HG03060 (cell line): ENCODE results near the gene SRP14.

ENCODE experiments used
- ATAC-seq: cut with Tn5 transposase; IDR thresholded peaks from one replicate; pipeline ENCODE4 v1.9.1; 2021; ENCODE audit warnings: low read depth, moderate number of reproducible peaks; ENCODE audit not compliant: unreplicated experiment

Gene SRP14

DNA sequence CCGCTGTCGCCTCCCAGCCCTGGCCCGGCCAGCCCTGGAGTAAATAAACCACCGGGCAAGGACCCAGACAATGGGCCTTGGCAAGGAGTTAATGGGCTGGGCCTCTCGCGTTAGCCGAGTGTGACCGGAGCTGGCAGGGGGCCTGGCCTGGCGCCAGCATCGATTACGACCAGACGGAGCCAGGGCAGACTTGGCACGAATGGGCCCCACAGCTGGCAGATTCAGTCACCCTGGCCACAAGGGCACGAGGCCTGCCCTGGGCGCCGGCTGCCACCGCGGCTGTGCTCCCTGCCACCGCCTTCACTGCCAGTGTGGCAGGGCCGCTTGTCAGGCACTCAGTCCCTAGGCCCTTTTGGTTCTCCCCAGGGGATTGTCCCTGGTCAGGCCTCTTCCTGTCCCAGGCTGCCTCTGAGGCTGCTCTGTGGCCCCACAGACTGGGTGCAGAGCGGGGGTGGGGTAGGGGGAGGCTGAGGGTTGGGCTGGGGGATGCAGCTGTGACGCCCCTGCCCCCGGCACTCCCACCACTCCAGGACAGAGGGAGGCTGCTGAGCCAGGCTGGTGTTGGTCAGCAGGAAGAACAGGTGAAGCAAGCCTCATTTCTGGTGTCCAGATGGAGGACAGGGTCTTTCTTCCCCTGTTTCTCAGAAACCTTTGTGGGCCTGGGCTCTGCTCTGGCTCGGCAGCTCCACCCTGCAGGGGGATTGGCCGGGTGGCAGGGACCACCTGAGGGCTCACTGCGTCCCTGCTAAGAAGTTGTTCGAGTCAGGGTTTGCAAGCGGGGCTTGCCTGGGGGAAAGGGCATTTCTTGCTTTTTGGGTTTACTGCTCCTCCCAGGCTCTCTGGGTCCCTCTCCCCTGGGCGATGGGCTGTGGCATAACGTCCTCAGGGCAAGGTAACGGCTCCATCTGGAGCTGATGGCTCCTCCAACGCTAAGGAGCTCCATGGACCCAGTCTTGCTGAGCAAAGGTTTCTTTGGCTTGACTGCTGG is 30.5 kb upstream of the SRP14 start:
- peak; percentile 52 for ATAC-seq

DNA sequence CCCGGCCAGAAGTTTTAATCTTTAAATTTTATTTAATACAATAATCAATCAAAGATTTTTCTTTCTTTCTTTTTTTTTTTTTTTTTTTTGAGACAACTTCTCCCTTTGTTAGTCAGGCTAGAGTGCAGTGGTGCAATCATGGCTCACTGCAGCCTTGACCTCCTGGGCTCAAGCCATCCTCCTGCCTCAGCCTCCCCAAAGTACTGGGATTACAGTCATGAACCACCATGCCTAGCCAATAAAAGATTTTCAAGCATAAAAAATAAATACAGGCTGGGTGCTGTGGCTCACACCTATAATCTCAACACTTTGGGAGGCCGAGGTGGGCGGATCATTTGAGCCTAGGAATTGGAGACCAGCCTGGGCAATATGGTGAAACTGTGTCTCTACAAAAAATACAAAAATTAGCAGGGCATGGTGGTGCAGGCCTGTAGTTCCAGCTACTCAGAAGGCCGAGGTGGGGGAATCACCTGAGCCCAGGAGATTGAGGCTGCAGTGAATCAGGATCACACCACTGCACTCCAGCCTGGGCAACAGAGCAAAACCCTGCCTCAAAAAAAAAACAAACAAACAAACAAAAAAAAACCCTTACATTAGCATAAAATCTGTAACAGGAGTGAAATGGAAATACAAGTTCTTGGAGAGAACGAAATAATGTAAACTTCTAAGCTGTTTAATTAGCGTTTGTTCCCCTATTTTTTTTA is 29.1 kb upstream of the SRP14 start:
- ATAC-seq: no peak

DNA sequence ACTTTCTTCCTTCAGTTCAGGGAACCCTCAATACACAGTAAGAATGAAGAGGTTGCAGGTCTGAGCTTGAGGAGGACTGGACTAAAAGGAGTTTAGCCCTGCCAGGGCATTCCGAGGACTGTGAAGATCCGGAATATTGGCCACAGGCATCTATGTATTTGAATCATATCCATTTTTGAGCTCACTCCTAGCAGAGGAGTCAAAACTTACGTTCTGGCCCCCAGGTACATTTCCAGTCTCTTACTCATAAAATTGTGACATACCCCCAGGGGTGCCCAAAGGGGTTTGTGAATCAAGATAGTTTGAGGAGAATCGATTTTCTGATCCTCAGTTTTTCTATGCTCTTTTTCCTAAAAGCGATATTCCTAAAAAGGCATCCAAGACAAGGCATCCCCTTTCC is 27.6 kb upstream of the SRP14 start:
- no peak for ATAC-seq

GRCh38 chr15:40065166-40065565 is 26.2 kb upstream of the SRP14 start:
- no peak for ATAC-seq

- no peak for ATAC-seq
Observed at GRCh38 chr15:40064231-40064894, 25.4 kb upstream of the SRP14 start.

- no peak for ATAC-seq
Observed at GRCh38 chr15:40063563-40064011, 24.6 kb upstream of the SRP14 start.

DNA sequence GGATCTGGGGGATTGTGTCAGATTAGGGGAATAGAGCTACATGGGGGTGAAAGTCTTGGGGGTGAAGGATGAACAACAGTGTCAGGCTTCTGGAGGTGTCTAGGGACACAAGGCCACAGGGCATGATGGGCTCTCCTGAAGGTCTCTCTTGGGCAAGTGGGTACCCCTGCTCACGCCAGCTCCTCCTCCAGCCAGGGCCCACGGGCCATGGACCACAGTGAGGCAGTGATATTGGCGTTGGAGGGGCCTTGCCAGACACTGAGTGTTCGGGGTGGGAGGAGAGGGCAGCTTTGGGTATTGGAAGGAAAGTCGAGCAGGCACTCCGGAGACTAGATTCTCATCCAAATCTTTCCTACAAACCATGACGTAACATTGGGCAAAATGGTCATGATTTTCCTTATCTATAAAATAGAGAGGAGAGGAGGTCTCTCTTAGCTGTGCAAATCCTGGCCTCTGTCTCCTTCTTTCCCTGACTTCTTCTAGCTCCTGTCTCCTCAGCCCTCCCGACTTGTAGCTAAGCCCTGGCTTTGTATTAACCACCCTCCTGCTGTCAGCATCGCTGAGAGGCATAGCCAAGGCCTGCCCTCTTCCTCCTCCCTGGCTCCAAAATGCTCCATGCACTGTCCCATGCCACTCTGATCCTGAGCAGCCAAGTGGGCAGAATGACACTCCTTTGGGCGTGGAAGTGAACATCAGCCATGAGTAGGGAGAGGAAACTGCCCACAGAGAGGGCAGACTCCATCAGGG is 24.0 kb upstream of the SRP14 start:
- ATAC-seq: no peak

DNA sequence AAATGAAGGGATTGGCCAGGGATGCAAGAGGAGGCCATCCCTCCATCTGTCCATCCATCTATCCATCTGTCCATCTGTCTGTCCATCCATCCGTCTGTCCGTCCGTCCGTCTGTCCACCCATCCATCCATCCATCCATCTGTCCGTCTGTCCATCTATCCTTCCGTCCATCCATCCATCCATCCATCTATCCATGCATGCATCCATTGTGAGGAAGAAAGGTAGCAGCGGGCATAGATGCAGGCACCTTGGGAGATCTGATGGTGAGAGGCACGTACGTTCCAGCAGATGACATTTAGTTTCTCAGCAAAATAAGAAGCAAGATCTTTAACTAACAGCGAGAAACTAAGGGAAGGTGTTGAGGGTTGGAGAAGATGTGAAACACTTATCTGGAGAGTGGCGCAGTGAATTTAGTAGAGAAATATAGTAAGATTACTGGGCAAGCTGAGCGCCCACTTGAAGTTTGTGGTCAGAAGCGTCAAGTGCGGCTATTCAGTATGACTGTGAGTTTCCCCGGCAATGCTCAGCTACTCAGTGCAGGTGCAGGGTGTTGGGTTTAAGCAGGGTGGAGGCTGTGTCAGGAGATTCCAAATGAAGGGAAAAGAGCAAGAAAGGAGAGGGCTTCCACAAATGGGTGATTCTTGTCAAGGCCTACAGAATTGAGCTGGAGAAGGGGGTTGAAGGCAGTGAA is 22.4 kb upstream of the SRP14 start:
- peak; percentile 49 for ATAC-seq

GRCh38 chr15:40060236-40060961 is 21.4 kb upstream of the SRP14 start:
- no peak for ATAC-seq

- no peak for ATAC-seq
Observed at GRCh38 chr15:40059821-40060220, 20.8 kb upstream of the SRP14 start.

GRCh38 chr15:40058476-40059140 is 19.6 kb upstream of the SRP14 start:
- no peak for ATAC-seq

DNA sequence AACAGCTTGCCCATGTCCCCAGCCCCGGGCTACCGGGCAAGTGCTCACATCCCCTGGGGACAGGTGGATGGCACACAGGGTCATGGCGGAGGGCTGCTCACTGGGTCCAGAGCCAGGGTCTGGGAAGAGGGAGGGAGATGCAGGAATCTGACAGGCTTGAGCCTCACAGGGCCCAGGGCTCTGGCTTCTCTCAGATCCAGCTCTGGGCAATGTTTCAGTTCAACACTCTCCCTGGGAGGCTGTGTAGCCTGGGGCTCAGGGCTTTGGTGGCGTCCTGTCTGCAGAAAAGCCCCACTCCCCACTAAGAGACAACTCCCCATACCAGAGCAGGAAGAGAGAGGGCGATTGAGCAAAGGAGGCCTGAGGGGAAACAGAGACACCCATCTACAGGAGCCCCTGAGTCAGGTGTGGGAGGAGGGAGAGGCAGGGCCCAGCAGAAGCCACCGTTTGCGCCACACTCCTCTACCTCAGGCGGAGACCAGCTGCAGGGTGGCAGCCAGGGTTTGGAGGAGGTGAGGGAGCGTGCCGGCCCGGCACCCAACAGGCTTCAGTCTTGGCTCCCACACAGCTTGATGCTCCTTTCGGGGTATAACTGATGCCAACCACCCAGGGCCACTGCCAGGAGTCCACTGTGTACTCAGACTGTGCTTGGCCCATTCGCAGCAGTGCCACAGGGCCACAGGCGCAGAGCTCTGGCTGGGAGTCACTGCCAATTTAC is 16.8 kb upstream of the SRP14 start:
- no peak for ATAC-seq

GRCh38 chr15:40054855-40055575 is 16.0 kb upstream of the SRP14 start:
- no peak for ATAC-seq

- no peak for ATAC-seq
Observed at GRCh38 chr15:40054605-40054854, 15.5 kb upstream of the SRP14 start.

DNA sequence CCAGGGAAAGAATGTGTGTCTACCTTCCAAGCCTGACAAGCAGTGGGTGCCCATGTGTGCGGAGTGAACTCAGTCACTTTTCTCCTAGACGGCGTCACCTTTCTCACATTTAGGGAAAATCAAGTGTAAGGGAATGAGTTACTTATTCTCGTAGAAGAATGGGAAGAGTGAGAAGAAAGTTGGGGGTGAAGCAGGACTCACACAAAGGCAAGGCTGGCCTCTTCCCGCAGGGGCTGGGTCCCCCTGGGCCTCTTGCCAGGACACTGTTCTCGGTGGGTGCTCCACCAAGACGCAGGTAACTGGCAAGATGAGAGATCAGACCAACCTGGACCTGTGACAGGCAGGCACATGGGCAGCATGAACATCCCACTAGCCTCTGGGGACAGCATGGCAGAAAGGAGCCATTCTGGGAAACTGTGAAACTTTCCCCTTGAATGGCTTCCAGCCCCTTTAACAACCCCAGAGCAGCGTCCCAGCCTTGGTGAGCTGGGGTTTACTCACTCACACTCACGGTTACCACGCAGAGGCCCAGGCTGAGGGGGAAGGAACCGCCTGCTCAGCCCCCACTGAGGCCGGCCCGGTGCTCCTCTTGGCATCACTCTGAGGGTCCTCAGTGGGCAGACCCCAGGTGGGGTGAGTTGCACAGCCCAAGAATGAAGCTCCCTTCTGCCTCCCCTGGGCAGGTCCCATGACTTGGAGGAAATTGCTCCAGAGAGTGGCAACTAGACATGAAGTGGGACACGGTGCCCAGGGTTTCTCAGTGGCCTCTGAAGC is 15.0 kb upstream of the SRP14 start:
- no peak for ATAC-seq

DNA sequence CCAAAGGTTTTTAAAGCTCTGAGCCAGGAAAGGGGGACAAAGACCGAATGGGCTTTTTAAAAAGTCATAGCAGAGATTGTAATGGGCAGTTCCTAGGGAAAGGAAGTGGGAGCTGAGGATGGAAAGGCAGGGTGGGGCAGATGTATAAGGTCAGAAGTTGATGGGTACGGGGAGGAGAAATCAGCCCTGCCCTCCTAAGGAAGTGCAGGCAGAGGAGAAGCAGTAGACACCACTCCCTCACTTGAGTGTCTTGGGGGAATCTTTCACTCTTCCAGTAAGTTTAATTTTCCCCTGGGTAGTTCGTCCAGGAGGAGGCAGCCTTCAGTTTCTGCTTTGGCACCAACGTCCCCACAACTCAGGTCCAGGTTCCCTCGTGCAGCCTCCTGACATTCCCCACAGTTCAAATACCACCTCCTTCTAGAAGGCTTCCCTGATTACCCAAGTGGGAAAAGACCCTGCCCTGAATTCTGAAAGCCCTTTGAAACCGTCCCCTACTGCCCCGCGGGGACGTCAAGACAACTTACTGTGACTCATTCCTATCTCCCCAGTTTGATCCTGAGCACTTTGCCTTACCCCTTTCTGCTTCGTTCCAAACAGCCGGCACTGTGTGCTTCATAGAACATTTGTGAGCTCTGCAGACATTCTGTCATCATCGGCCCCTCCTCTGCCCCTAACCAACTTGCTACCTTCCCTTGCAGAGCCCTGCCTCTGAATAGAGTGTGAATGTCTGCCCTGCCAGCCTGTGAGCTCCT is 14.3 kb upstream of the SRP14 start:
- ATAC-seq: no peak
